ENCODE results near the gene DNASE1.
"Not testable (repeated sequence)": the region's sequence is repeated elsewhere in the genome, so short reads cannot be mapped to it uniquely, and the experiment has no call there.

The DNASE1 gene

GRCh38 chr16:3654249-3654991, at the start of gene DNASE1:
TSS of gene DNASE1 (plus strand) at chr16:3654691. CDS start at chr16:3655374, 683 bp downstream.
- no peak for DNase-seq

- no peak for DNase-seq
These were observed 48.0 kb upstream of the DNASE1 start for GRCh38 chr16:3606441-3606840.

DNA sequence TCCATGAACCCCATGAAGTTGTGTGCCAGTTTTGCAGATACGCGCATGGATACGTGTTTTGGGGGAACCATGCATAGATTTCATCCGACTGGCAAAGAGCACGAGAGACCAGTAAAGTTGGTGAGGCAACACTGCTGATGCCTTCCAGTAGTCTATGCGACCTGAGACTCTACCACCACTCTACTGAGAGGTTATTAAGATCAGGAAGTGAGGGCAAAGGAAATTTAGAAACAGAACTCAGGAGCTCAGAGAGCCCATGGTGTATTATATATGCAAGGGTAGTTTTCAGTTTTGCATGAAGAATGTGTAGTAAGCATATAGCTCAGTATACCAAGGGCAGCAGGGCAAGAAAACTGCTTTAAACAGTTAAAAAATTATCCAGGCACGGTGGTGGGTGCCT, 47.3 kb upstream of the DNASE1 start:
- DNase-seq, result no peak

GRCh38 chr16:3607634-3608033, 46.9 kb upstream of the DNASE1 start:
- no peak for DNase-seq

GRCh38 chr16:3608069-3608468, 46.4 kb upstream of the DNASE1 start:
- no peak for DNase-seq

DNA sequence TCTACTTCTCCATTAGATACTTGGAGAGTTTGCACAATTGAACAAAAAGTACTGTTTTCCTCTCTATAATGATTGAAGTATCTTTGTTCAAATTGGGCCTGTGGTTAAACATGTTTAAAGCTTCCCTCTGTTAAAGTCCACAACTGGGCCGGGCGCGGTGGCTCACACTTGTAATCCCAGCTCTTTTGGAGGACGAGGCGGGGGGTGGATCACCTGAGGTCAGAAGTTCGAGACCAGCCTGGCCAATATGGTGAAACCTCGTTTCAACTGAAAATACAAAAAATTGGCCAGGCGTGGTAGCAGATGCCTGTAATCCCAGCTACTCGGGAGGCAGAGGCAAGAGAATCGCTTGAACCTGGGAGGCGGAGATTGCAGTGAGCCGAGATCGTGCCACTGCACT, 45.5 kb upstream of the DNASE1 start:
- DNase-seq, result not testable (repeated sequence)

- no peak for DNase-seq
These were observed 44.4 kb upstream of the DNASE1 start for GRCh38 chr16:3609895-3610697.

GRCh38 chr16:3610698-3611145, 43.8 kb upstream of the DNASE1 start:
- DNase-seq, result no peak

DNA sequence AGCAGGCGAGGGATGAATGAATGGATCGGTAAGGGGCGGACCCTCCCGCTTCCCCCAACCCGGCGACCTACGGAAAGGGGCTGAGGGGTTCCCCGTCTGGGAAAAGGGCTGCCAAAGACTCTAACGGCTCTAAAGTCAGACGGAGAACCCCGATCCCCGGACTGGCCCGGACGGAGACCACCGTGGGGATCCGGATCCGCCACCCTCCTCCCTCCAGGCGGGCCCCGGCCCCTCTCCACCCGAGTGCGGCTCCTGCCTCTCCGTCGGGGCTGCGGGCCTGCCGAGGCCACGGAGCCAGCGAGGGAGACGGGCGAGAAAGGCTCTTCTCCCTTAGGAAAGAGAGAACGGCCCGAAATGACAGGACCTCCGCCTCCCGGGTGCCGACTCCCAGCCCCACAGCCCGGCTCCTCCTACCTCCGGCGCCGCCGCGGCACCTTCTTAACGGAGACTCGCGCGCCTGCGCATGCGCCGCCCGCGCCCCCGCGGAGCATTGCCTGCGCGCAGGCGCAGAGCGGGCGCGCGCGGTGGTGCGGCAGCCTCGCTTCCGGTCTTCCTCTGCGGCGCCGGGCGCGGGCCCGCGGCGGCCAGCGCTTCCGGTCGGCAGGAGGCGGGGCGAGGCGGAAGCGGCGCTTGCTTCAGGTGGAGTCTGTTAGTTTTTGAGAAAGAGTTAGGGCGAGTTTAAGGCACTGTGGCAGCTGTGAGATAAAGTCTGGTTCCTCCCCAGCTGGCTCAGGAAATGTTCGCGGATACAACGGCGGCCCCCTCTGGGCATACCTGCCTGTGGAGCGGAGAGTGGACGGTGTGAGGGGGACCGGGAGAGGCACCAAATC, 43.1 kb upstream of the DNASE1 start, which contains the start of gene SLX4:
TSS of gene SLX4 (minus strand) at position 461 of the 830 bp plus-strand sequence. CDS start 2,642 bp downstream, outside the sequence.
- DNase-seq, result peak; percentile 48

DNA sequence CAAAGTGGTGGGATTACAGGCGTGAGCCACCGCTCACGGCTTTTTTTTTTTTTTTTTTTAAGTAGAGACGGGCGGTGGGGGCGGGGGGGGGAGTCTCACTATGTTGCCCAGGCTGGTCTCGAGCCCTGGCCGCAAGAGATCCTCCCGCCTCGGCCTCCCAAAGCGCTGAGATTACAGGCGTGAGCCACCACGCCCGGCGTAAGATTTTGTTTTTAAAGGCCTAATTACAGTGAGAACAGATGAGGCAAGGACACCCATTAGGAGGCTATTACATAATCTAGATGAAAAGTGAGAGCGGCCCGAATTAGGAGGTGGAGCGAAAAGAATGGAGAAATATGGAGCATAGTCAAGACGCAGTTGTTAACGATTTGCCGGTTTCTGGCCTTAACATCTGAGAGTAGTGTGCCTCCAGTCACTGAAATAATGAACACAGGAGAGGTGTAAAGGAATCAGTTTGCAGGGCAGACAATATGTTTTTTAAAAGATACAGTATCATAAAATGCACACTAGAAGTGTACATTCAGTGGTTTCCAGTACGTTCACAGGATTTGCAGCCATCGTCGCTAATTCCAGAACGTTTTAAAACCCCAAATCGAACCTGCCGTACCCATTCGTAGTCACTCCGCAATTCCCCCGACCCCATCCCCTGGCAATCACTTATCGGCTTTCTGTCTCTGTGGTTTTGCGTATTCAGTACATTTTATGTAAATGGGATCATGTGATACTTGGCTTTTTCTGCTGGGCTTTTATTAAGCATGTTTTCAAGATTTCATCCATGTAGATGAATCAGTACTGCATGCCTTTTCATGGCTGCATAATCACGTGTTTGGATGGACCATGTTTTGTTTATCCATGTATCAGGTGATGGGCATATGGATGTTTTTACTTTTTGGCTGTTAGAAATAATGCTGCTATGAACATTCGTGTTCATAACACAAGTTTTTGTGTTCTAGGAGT, 41.7 kb upstream of the DNASE1 start:
- DNase-seq, result no peak

DNA sequence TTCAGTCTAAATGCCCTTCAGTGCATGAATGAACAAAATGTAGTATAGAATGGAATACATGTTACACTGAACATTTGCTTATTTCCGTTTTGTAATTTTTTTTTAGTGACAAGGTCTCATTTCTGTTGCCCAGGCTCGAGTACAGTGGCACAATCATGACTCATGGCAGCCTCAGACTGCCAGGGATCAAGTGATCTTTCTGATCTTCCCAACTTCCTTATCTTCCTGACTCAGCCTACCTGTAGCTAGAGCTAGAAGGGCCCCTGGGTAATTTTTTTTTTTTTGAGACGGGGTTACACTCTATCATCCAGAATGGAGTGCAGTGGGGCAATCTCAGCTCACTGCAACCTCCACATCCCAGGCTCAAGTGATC, 35.7 kb upstream of the DNASE1 start:
- DNase-seq, result no peak

GRCh38 chr16:3623642-3624041, 30.8 kb upstream of the DNASE1 start:
- DNase-seq, result no peak

DNA sequence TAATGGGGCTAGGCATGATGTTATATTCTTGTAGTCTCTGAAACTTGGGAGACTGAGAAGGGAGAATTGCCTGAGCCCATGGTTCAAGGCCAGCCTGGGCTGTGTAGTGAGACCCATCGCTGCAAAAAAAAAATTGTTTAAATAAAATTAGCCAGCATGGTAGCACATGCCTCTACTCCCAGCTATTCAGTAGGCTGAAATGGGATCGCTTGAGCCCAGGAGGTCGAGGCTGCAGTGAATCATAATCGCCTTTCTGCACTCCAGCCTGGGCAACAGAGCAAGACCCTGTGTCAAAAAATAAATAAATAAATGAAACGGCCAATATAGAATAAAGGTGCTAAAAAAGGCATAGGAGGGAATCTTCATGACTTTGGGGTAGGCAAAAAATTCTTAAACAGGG, 29.2 kb upstream of the DNASE1 start:
- DNase-seq, result no peak

DNA sequence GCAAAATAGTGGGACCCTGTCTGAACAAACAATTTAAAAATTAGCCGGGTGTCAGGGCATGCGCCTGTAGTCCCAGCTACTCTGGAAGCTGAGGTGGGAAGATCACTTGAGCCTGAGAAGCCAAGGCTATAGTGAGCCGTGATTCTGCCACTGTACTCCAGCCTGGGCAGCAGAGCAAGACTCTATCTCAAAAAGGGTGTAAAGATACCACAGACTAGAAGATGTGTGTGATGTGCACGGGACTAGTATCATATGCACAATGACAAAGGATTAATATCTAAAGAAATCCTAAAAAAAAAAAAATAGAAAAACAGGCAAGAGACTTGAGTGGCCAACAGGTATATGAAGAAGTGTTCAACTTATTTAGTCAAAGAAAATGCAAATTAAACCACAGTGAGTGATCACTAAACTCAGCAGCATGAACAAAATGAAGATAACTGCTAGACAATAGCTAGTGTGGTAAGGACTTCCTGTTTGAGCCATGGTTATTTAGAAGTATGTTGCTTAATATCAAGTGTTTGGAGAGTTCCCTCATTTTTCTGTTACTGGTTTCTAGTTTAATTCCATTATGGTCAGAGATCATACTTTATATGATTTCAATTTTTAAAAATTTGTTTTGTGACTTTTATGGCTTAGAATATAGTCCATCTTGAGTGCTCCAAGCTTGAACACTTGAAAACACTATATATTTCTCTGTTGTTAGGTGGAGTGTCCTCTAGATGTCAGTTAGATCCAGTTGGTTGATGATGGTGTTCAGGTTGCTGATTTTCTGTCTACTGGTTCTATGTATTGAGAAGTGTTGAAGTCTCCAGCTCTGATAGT, 28.4 kb upstream of the DNASE1 start:
- no peak for DNase-seq

- no peak for DNase-seq
These were observed 17.0 kb upstream of the DNASE1 start for GRCh38 chr16:3637371-3637923.

DNA sequence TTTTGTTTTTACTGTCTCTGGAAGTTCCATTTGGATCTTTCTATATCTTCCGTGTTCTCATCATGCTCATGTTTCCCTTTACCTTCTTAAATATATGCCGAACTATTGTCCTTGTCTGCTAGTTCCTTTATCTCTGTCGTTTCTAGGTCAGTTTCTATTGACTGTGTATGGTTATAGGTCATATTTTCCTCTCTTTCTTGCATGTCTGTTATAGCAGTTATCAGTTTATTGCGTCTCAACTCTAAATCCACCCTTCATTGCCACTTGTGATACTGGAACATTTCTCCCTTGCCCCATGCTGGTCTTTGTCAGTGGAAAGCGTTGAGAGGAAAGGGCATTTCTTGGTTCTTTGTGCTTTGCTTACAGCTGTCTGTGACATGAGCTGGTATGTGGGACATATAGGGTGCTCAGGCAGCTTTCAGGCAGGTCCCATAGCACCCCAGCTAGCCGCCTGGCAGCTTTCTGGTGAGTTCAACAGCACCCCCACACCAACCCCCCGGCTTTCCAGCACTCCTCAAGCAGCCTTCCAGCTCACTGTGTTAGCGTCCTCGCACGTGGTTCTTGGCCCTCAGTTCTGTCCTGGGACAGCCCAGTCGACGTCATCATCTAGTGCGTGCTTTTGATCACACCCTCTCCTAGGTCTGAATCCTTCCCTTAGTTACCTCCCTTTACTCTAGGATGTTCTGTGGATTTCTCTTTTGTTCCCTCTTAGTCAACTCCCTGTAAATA, 15.4 kb upstream of the DNASE1 start:
- DNase-seq, result no peak

DNA sequence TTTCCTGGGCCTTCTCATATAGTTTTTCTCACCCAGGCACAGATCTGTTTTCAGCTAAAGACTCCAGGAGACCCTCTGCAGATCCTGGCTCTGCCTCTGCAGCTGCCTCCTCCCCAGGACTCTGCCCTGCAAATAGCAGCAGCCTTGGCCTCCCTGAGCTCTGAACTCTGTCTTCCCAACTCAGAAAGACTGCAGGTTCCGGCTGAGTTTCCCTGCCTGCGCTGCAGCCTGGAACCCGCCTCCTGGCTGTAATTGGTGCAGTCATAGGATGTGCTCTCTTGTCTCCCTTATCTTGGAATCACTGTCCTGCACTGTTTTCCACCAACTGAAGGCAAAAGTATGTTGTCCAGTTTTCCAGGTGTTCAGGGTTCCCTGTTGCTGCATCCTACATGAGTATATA, 14.3 kb upstream of the DNASE1 start:
- DNase-seq, result no peak

- no peak for DNase-seq
These were observed 13.6 kb upstream of the DNASE1 start for GRCh38 chr16:3640632-3641501.

GRCh38 chr16:3641801-3642396, 12.6 kb upstream of the DNASE1 start:
- no peak for DNase-seq
